Measurements from ENCODE around the gene PCBD1. TPM values are rescaled to one million over a fixed set of nuclear protein-coding genes. Genes with fewer than 3 reads are reported as not detected.
"Not testable (repeated sequence)": the region's sequence is repeated elsewhere in the genome, so short reads cannot be mapped to it uniquely, and the experiment has no call there.

Gene PCBD1
- polyA plus RNA-seq, 1 experiment: 63.7 TPM

- no peak for DNase-seq (ENCODE audit: low read depth)
- TF ChIP-seq, protein P1, sequence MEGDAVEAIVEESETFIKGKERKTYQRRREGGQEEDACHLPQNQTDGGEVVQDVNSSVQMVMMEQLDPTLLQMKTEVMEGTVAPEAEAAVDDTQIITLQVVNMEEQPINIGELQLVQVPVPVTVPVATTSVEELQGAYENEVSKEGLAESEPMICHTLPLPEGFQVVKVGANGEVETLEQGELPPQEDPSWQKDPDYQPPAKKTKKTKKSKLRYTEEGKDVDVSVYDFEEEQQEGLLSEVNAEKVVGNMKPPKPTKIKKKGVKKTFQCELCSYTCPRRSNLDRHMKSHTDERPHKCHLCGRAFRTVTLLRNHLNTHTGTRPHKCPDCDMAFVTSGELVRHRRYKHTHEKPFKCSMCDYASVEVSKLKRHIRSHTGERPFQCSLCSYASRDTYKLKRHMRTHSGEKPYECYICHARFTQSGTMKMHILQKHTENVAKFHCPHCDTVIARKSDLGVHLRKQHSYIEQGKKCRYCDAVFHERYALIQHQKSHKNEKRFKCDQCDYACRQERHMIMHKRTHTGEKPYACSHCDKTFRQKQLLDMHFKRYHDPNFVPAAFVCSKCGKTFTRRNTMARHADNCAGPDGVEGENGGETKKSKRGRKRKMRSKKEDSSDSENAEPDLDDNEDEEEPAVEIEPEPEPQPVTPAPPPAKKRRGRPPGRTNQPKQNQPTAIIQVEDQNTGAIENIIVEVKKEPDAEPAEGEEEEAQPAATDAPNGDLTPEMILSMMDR (IDR thresholded peaks at IDR 0.05; ENCODE audit: insufficient read depth, low read depth, low read length): no peak
- no peak overlapping the region for H3K4me3 ChIP-seq (ENCODE audit: low read depth, low read length)
- peaks cover 10% of the 10 kb centered on the region for H3K36me3 ChIP-seq (ENCODE audit: control insufficient read depth, insufficient read depth, low read length)
- no peaks in the 10 kb centered on the region for H3K27me3 ChIP-seq (ENCODE audit: control insufficient read depth, insufficient read depth, low read length)
- ChIA-PET POLR2A (no interaction called here), CTCF (interaction anchor here (1.0 to 2.2 kb wide), 4 partner anchors 9 to 17 kb away, joined by 3 to 4 read pairs (median 3); no protein-coding TSS in a partner anchor)
These were observed 24.8 kb downstream of the PCBD1 start for GRCh38 chr10:70863470-70864160.

DNA sequence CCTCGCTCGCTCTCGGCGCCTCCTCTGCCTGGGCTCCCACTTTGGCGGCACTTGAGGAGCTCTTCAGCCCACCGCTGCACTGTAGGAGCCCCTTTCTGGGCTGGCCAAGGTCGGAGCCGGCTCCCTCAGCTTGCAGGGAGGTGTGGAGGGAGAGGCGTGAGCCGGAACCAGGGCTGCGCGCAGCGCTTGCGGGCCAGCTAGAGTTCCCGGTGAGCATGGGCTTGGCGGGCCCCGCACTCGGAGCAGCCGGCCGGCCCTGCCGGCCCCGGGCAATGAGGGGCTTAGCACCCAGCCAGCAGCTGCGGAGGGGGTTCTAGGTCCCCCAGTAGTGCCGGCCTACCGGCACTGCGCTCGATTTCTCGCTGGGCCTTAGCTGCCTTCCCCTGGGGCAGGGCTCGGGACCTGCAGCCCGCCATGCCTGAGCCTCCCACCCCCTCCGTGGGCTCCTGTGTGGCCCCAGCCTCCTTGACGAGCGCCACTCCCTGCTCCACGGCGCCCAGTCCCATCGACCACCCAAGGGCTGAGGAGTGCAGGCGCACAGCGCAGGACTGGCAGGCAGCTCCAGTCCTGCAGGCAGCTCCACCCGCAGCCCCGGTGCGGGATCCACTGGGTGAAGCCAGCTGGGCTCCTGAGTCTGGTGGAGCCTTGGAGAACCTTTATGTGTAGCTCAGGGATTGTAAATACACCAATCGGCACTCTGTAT is 26.7 kb downstream of the PCBD1 start:
- POLR2A ChIA-PET; H3K36me3 ChIP-seq (ENCODE audit: control insufficient read depth, insufficient read depth, low read length); DNase-seq (ENCODE audit: low read depth); H3K27me3 ChIP-seq (ENCODE audit: control insufficient read depth, insufficient read depth, low read length); H3K4me3 ChIP-seq (ENCODE audit: low read depth, low read length): not testable (repeated sequence)
- CTCF ChIA-PET: interaction anchor here (0.8 kb wide), 1 partner anchor 45 kb away, joined by 3 read pairs; no protein-coding TSS in a partner anchor

GRCh38 chr10:70858759-70859158 is 29.6 kb downstream of the PCBD1 start:
- no peak for DNase-seq (ENCODE audit: low read depth)
- POLR2A ChIA-PET: no interaction called here
- no peaks in the 10 kb centered on the region for H3K27me3 ChIP-seq (ENCODE audit: control insufficient read depth, insufficient read depth, low read length)
- no peak overlapping the region for H3K4me3 ChIP-seq (ENCODE audit: low read depth, low read length)
- CTCF ChIA-PET: interaction anchor here (1.0 to 1.8 kb wide), 3 partner anchors 12 to 44 kb away, joined by 3 to 6 read pairs (median 4); no protein-coding TSS in a partner anchor
- H3K36me3 ChIP-seq (ENCODE audit: control insufficient read depth, insufficient read depth, low read length): peaks cover 8% of the 10 kb centered on the region
- TF ChIP-seq, protein P1 (IDR thresholded peaks at IDR 0.05; ENCODE audit: insufficient read depth, low read depth, low read length): no peak

- TF ChIP-seq, protein P1 (IDR thresholded peaks at IDR 0.05; ENCODE audit: insufficient read depth, low read depth, low read length): no peak
- ChIA-PET POLR2A (no interaction called here), CTCF (interaction anchor here (0.6 to 1.4 kb wide), 3 partner anchors 10 to 262 kb away, joined by 3 read pairs; no protein-coding TSS in a partner anchor)
- Histone ChIP-seq H3K4me3 (ENCODE audit: low read depth, low read length) (no peak overlapping the region), H3K27me3 (ENCODE audit: control insufficient read depth, insufficient read depth, low read length) (no peaks in the 10 kb centered on the region), H3K36me3 (ENCODE audit: control insufficient read depth, insufficient read depth, low read length) (peaks cover 11% of the 10 kb centered on the region)
- DNase-seq (ENCODE audit: low read depth): no peak
These were observed 31.9 kb downstream of the PCBD1 start for GRCh38 chr10:70856454-70856853.

GRCh38 chr10:70853457-70853856 is 34.9 kb downstream of the PCBD1 start:
- no peak overlapping the region for H3K4me3 ChIP-seq (ENCODE audit: low read depth, low read length)
- no peak for DNase-seq (ENCODE audit: low read depth)
- TF ChIP-seq, protein P1 (IDR thresholded peaks at IDR 0.05; ENCODE audit: insufficient read depth, low read depth, low read length): no peak
- no peaks in the 10 kb centered on the region for H3K27me3 ChIP-seq (ENCODE audit: control insufficient read depth, insufficient read depth, low read length)
- ChIA-PET CTCF (interaction anchor here (1.1 kb wide), 1 partner anchor 37 kb away, joined by 3 read pairs; no protein-coding TSS in a partner anchor), POLR2A (no interaction called here)
- peaks cover 7% of the 10 kb centered on the region for H3K36me3 ChIP-seq (ENCODE audit: control insufficient read depth, insufficient read depth, low read length)

Data from BJ (cell line).